Activated CD8-positive, alpha-beta T cell treated with anti-CD3 and anti-CD28 coated beads for 36 hours (primary cell): Measurements from ENCODE around the gene SHISA6. TPM values are rescaled to one million over a fixed set of nuclear protein-coding genes. Genes with fewer than 3 reads are reported as not detected.

ENCODE experiments used
- ATAC-seq: fragments of 200-7000 bp; cut with Tn5 transposase; one replicate; pipeline ENCODE4 v1.10.0; 2021; ENCODE audit warnings: mild to moderate bottlenecking, moderate library complexity
- CTCF ChIA-PET: fragments of 350-600 bp; sonication (Branson Sonifier 250); formaldehyde crosslinking; loops from one replicate; lab custom pipeline; 2021; ENCODE audit warnings: antibody characterized with exemption; lab: Charles Lee
- POLR2A ChIA-PET: fragments of 350-600 bp; sonication (Branson Sonifier 250); formaldehyde crosslinking; loops from one replicate; lab custom pipeline; 2021; ENCODE audit warnings: antibody characterized with exemption; lab: Charles Lee
- DNase-seq: peaks from one replicate; pipeline ENCODE4 v3.0.0-alpha.2; 2020
- H3K27ac Mint-ChIP-seq: one replicate; pipeline ENCODE4 v1.8.0; 2021; ENCODE audit warnings: mild to moderate bottlenecking, mixed read lengths
- H3K27me3 Mint-ChIP-seq: one replicate; pipeline ENCODE4 v1.8.0; 2021; ENCODE audit warnings: mixed read lengths
- H3K36me3 Mint-ChIP-seq: one replicate; pipeline ENCODE4 v1.8.0; 2021; ENCODE audit warnings: low read depth, mixed read lengths
- H3K4me1 Mint-ChIP-seq: one replicate; pipeline ENCODE4 v1.8.0; 2021; ENCODE audit warnings: low read depth, mixed read lengths
- H3K4me3 Mint-ChIP-seq: one replicate; pipeline ENCODE4 v1.8.0; 2021; ENCODE audit warnings: mild to moderate bottlenecking, moderate library complexity, mixed read lengths
- H3K9me3 Mint-ChIP-seq: one replicate; pipeline ENCODE4 v1.8.0; 2021; ENCODE audit warnings: mixed read lengths
- CTCF ChIP-seq: fragments of 200-600 bp; IDR thresholded peaks from one replicate; pipeline ENCODE4 v1.8.0; 2022; ENCODE audit warnings: antibody characterized with exemption, mild to moderate bottlenecking
- intact Hi-C: fragments of 100-400 bp; cut with micrococcal nuclease; formaldehyde crosslinking; loops from one replicate; pipeline ENCODE4 v1.10.0; 2022
- total RNA-seq, 2 experiments: library from RNA; stranded (reverse); gene quantifications; one replicate each; pipeline ENCODE4 v1.2.3, GENCODE V29; 2021

Gene SHISA6
- total RNA-seq, 2 experiments from 2014 or later = not detected

- POLR2A ChIA-PET = no interaction called here
- H3K4me3 Mint-ChIP-seq = no peak overlapping the region
- intact Hi-C loops = no loop called here
- CTCF ChIA-PET = no interaction called here
- no peaks in the 10 kb centered on the region for H3K27me3 Mint-ChIP-seq
- no peak for TF ChIP-seq CTCF
- DNase-seq (no peak), ATAC-seq (no peak)
- H3K4me1 Mint-ChIP-seq = no peaks in the 10 kb centered on the region
- no peaks in the 10 kb centered on the region for H3K36me3 Mint-ChIP-seq
- peaks cover 4% of the 10 kb centered on the region for H3K9me3 Mint-ChIP-seq
- H3K27ac Mint-ChIP-seq = no peak overlapping the region
Observed at GRCh38 chr17:11490171-11490755, 249.2 kb downstream of the SHISA6 start.

GRCh38 chr17:11492511-11492910, 251.5 kb downstream of the SHISA6 start:
- ATAC-seq = no peak
- no peaks in the 10 kb centered on the region for H3K27me3 Mint-ChIP-seq
- no peaks in the 10 kb centered on the region for H3K36me3 Mint-ChIP-seq
- CTCF ChIA-PET = no interaction called here
- no peak overlapping the region for H3K27ac Mint-ChIP-seq
- H3K9me3 Mint-ChIP-seq = peaks cover 4% of the 10 kb centered on the region
- no peaks in the 10 kb centered on the region for H3K4me1 Mint-ChIP-seq
- intact Hi-C loops = no loop called here
- POLR2A ChIA-PET = no interaction called here
- no peak overlapping the region for H3K4me3 Mint-ChIP-seq
- no peak for TF ChIP-seq CTCF
- DNase-seq = no peak

- no peak overlapping the region for H3K27ac Mint-ChIP-seq
- intact Hi-C loops = no loop called here
Observed at GRCh38 chr17:11493936-11494335, 252.9 kb downstream of the SHISA6 start.

GRCh38 chr17:11495613-11496012, 254.6 kb downstream of the SHISA6 start:
- no peak for ATAC-seq
- Mint-ChIP-seq H3K9me3 (peaks cover 4% of the 10 kb centered on the region), H3K27me3 (no peaks in the 10 kb centered on the region), H3K4me3 (no peak overlapping the region), H3K27ac (no peak overlapping the region), H3K36me3 (no peaks in the 10 kb centered on the region), H3K4me1 (no peaks in the 10 kb centered on the region)
- DNase-seq = no peak
- CTCF ChIA-PET = no interaction called here
- POLR2A ChIA-PET = no interaction called here
- intact Hi-C loops = no loop called here
- no peak for TF ChIP-seq CTCF

More at GRCh38 chr17:11493936-11494335, 252.9 kb downstream of the SHISA6 start:
- CTCF ChIA-PET = no interaction called here
- Mint-ChIP-seq H3K36me3 (no peaks in the 10 kb centered on the region), H3K27me3 (no peaks in the 10 kb centered on the region), H3K9me3 (peaks cover 4% of the 10 kb centered on the region), H3K4me1 (no peaks in the 10 kb centered on the region), H3K4me3 (no peak overlapping the region)
- ATAC-seq = no peak
- no peak for TF ChIP-seq CTCF
- POLR2A ChIA-PET = no interaction called here
- no peak for DNase-seq

- no peak for ATAC-seq
Observed at GRCh38 chr17:11499881-11500280, 258.9 kb downstream of the SHISA6 start.

More at GRCh38 chr17:11499881-11500280, 258.9 kb downstream of the SHISA6 start:
- POLR2A ChIA-PET = no interaction called here
- TF ChIP-seq CTCF = no peak
- Mint-ChIP-seq H3K9me3 (no peaks in the 10 kb centered on the region), H3K27ac (no peak overlapping the region), H3K36me3 (no peaks in the 10 kb centered on the region), H3K4me1 (no peaks in the 10 kb centered on the region), H3K4me3 (no peak overlapping the region), H3K27me3 (no peaks in the 10 kb centered on the region)
- intact Hi-C loops = no loop called here
- CTCF ChIA-PET = no interaction called here
- DNase-seq = no peak
